Erythroblast (primary cell): ENCODE results near the gene ZWILCH.

Experiments used
- GATA1 ChIP-seq: IDR thresholded peaks from 2 replicates; pipeline ENCODE4 v1.6.1; 2011; ENCODE audit warnings: low read depth, mild to moderate bottlenecking, control low read depth, low read length, moderate library complexity
- POLR2A ChIP-seq: IDR thresholded peaks from 2 replicates; pipeline ENCODE4 v1.6.1; 2011; ENCODE audit warnings: mild to moderate bottlenecking, low read length

GRCh38 chr15:66587020-66587419 is 81.9 kb downstream of the ZWILCH start:
- TF ChIP-seq POLR2A (no peak), GATA1 (no peak)
